Liver (tissue), 9 donors: ENCODE data around the gene GPC1. TPM values are rescaled to one million over a fixed set of nuclear protein-coding genes. Genes with fewer than 3 reads are reported as not detected.

Source experiments
- DNase-seq: peaks from one replicate; pipeline ENCODE4 v3.0.0-alpha.2; 2017; ENCODE audit warnings: low spot score
- H3K27ac ChIP-seq, 2 donors: one replicate each; pipeline ENCODE4 v1.7.0; 2013; ENCODE audit warnings: inconsistent platforms in 2 of 2, low read length in 2 of 2, control low read depth in 1 of 2, low read depth in 1 of 2, mild to moderate bottlenecking in 1 of 2
- H3K27me3 ChIP-seq, 4 donors: one replicate each; pipeline versions ENCODE4 v1.6.1 to v1.7.0; 2013; ENCODE audit warnings: low read length in 3 of 4, inconsistent platforms in 1 of 4, mild to moderate bottlenecking in 1 of 4, moderate library complexity in 1 of 4; ENCODE audit not compliant: control insufficient read depth in 4 of 4, insufficient read depth in 4 of 4
- H3K36me3 ChIP-seq, 4 donors: one replicate each; pipeline versions ENCODE4 v1.6.1 to v1.7.0; 2013; ENCODE audit warnings: low read length in 3 of 4, mild to moderate bottlenecking in 3 of 4, low read depth in 1 of 4, moderate library complexity in 1 of 4; ENCODE audit not compliant: control insufficient read depth in 4 of 4, insufficient read depth in 3 of 4
- H3K4me1 ChIP-seq, 4 donors: one replicate each; pipeline versions ENCODE4 v1.6.1 to v1.7.0; 2013; ENCODE audit warnings: low read length in 3 of 4, mild to moderate bottlenecking in 3 of 4, moderate library complexity in 1 of 4; ENCODE audit not compliant: control insufficient read depth in 4 of 4, insufficient read depth in 4 of 4
- H3K4me3 ChIP-seq, 3 donors: one replicate each; pipeline versions ENCODE4 v1.6.1 to v1.7.0; 2013; ENCODE audit warnings: low read length in 3 of 3, control low read depth in 1 of 3, low read depth in 1 of 3, mild to moderate bottlenecking in 1 of 3
- H3K9ac ChIP-seq, 2 donors: one replicate each; pipeline ENCODE4 v1.7.0; 2013; ENCODE audit warnings: low read length in 2 of 2, mild to moderate bottlenecking in 2 of 2, moderate library complexity in 2 of 2, control low read depth in 1 of 2, low read depth in 1 of 2
- H3K9me3 ChIP-seq, 4 donors: one replicate each; pipeline versions ENCODE4 v1.6.1 to v1.7.0; 2013; ENCODE audit warnings: low read length in 3 of 4; ENCODE audit not compliant: control insufficient read depth in 4 of 4
- ATF3 ChIP-seq: IDR thresholded peaks from 2 replicates; pipeline ENCODE4 v1.6.1; 2016; ENCODE audit warnings: antibody characterized with exemption
- FOXA1 ChIP-seq: IDR thresholded peaks from 2 replicates; pipeline ENCODE4 v1.6.1; 2016; ENCODE audit warnings: antibody characterized with exemption
- FOXA2 ChIP-seq: IDR thresholded peaks from 2 replicates; pipeline ENCODE4 v1.6.1; 2016; ENCODE audit warnings: antibody characterized with exemption
- GABPA ChIP-seq, 2 donors: IDR thresholded peaks in 1 of 2; conservative IDR thresholded peaks in 1 of 2; 2 replicates each; pipeline ENCODE4 v1.6.1; 2016; ENCODE audit warnings: antibody characterized with exemption in 2 of 2, mild to moderate bottlenecking in 1 of 2, moderate library complexity in 1 of 2
- HNF4A ChIP-seq, 2 donors: conservative IDR thresholded peaks; 2 replicates each; pipeline ENCODE4 v1.6.1; 2016; ENCODE audit warnings: antibody characterized with exemption in 2 of 2, mild to moderate bottlenecking in 2 of 2
- HNF4G ChIP-seq: IDR thresholded peaks from 2 replicates; pipeline ENCODE4 v1.6.1; 2016; ENCODE audit warnings: antibody characterized with exemption
- RXRA ChIP-seq, 2 donors: IDR thresholded peaks; 2 replicates each; pipeline ENCODE4 v1.6.1; 2017 to 2018; ENCODE audit warnings: antibody characterized with exemption in 2 of 2, mild to moderate bottlenecking in 1 of 2
- SP1 ChIP-seq: IDR thresholded peaks from 2 replicates; pipeline ENCODE4 v1.6.1; 2018; ENCODE audit warnings: antibody characterized with exemption, mild to moderate bottlenecking
- YY1 ChIP-seq: IDR thresholded peaks from 2 replicates; pipeline ENCODE4 v1.6.1; 2016; ENCODE audit warnings: antibody characterized with exemption, mild to moderate bottlenecking
- ZBTB33 ChIP-seq: IDR thresholded peaks from 2 replicates; pipeline ENCODE4 v1.6.1; 2016; ENCODE audit warnings: antibody characterized with exemption
- WGBS: extraction: QIAGEN DNeasy Blood & Tissue Kit; methylation state at CpG from one replicate; pipeline ENCODE4 v1.1.7; 2013; 5-methylcytosine and 5-hydroxymethylcytosine counted together
- polyA plus RNA-seq, 2 donors: library from polyadenylated mRNA; stranded (reverse) in 1 of 2; unstranded in 1 of 2; fragments of 200-250 nt in 1 of 2; fragments of >200 nt in 1 of 2; fragmentation: Nextera tagmentation in 1 of 2; extraction: Ambion mirVana in 1 of 2; gene quantifications; one replicate each; pipeline versions ENCODE4 v1.2.1 to v1.2.3, GENCODE V29; 2013 to 2015
- total RNA-seq, 2 donors: library from RNA; depleted of rRNA; stranded (reverse); fragments of >200 nt; gene quantifications; one replicate each; pipeline ENCODE4 v1.2.3, GENCODE V29; 2014
- TF ChIP-seq, protein P1 (sequence below): IDR thresholded peaks from 2 replicates; pipeline ENCODE4 v1.6.1; 2016; ENCODE audit warnings: antibody characterized with exemption
- TF ChIP-seq, protein P2 (sequence below): IDR thresholded peaks from 2 replicates; pipeline ENCODE4 v1.6.1; 2016; ENCODE audit warnings: antibody characterized with exemption, mild to moderate bottlenecking
- donor health status: healthy.
- donor health status: healthy.
- donor health status: healthy.
- donor health status: healthy.
- donor health status: healthy.

The GPC1 gene
- total and polyA plus RNA-seq, 4 donors = 3.2 to 41.0 (median 9.1) TPM

GRCh38 chr2:240473211-240473610, 37.7 kb downstream of the GPC1 start:
- Histone ChIP-seq H3K27me3 (no peaks in the 10 kb centered on the region), H3K4me3 (no peak overlapping the region), H3K27ac (no peak overlapping the region), H3K9me3 (peaks cover 0 to 2% (median 0%) of the 10 kb centered on the region in 4 donors), H3K4me1 (no peaks in the 10 kb centered on the region), H3K36me3 (no peaks in the 10 kb centered on the region), H3K9ac (no peak overlapping the region)
- WGBS = 97% methylated on average over 4 of the region's 4 CpGs
- TF ChIP-seq GABPA (IDR thresholded peaks at IDR 0.05 in 1 of 2, conservative IDR thresholded peaks at IDR 0.05 in 1 of 2) (no peak), RXRA (IDR thresholded peaks at IDR 0.05) (no peak)
- no peak for DNase-seq

- Histone ChIP-seq H3K27me3 (no peaks in the 10 kb centered on the region), H3K4me1 (no peaks in the 10 kb centered on the region), H3K36me3 (no peaks in the 10 kb centered on the region), H3K4me3 (no peak overlapping the region), H3K9me3 (peaks cover 0 to 2% (median 0%) of the 10 kb centered on the region in 4 donors), H3K27ac (no peak overlapping the region), H3K9ac (no peak overlapping the region)
- no peak for DNase-seq
- no peak for TF ChIP-seq GABPA (IDR thresholded peaks at IDR 0.05 in 1 of 2, conservative IDR thresholded peaks at IDR 0.05 in 1 of 2)
- no peak for TF ChIP-seq FOXA1
- TF ChIP-seq, protein P1, sequence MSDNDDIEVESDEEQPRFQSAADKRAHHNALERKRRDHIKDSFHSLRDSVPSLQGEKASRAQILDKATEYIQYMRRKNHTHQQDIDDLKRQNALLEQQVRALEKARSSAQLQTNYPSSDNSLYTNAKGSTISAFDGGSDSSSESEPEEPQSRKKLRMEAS = no peak
- TF ChIP-seq HNF4A (conservative IDR thresholded peaks at IDR 0.05) = no peak
- no peak for TF ChIP-seq HNF4G
- TF ChIP-seq SP1 = no peak
- 96% methylated on average over 13 of the region's 13 CpGs for WGBS
Observed at GRCh38 chr2:240477916-240478315, 42.5 kb downstream of the GPC1 start.

DNA sequence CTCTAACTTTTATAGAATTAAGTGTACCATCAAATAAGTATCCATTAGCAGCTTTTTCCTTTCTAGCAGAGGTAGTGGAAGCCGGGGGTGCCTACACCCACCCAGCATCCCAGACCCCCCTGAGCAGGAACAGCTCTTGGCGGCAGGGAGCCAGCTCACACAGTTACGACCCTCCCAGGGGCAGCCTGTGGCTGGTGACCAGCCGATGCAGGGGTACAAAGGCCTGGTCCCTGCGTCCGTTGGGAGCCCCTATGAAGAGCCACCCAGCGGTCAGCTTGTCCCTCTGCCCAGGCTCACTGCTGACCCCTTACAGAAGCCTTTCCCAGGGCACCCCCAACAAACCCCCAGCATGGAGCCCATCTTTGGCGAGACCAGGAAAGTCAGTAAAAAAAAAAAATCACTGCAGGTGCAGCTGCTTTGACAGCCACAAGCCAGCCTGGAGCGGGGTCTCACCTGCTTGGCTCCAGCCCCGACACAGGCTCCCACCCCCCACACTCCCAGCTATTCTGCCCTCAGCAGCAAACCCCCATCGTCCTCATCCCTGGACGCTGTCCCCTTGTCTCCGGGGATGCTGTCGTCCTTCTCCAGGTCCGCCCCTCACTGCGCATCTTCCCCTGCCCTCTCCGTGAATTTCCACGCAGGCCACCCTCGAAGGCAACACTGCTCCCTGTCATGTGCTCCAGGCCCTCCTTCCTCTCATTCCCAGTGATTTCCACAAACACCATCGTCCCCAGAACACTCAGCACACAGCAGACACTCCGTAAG, 43.1 kb downstream of the GPC1 start:
- Histone ChIP-seq H3K36me3 (no peaks in the 10 kb centered on the region), H3K9ac (no peak overlapping the region), H3K27me3 (no peaks in the 10 kb centered on the region), H3K27ac (no peak overlapping the region), H3K9me3 (peaks cover 0 to 2% (median 0%) of the 10 kb centered on the region in 4 donors), H3K4me3 (no peak overlapping the region), H3K4me1 (no peaks in the 10 kb centered on the region)
- 96% methylated on average over 21 of the region's 21 CpGs for WGBS
- TF ChIP-seq FOXA2 (no peak), SP1 (no peak), ZBTB33 (no peak), YY1 (no peak), ATF3 (no peak)
- TF ChIP-seq, protein P2, sequence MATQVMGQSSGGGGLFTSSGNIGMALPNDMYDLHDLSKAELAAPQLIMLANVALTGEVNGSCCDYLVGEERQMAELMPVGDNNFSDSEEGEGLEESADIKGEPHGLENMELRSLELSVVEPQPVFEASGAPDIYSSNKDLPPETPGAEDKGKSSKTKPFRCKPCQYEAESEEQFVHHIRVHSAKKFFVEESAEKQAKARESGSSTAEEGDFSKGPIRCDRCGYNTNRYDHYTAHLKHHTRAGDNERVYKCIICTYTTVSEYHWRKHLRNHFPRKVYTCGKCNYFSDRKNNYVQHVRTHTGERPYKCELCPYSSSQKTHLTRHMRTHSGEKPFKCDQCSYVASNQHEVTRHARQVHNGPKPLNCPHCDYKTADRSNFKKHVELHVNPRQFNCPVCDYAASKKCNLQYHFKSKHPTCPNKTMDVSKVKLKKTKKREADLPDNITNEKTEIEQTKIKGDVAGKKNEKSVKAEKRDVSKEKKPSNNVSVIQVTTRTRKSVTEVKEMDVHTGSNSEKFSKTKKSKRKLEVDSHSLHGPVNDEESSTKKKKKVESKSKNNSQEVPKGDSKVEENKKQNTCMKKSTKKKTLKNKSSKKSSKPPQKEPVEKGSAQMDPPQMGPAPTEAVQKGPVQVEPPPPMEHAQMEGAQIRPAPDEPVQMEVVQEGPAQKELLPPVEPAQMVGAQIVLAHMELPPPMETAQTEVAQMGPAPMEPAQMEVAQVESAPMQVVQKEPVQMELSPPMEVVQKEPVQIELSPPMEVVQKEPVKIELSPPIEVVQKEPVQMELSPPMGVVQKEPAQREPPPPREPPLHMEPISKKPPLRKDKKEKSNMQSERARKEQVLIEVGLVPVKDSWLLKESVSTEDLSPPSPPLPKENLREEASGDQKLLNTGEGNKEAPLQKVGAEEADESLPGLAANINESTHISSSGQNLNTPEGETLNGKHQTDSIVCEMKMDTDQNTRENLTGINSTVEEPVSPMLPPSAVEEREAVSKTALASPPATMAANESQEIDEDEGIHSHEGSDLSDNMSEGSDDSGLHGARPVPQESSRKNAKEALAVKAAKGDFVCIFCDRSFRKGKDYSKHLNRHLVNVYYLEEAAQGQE = no peak
- DNase-seq = no peak
